HepG2 (cell line): ENCODE results near the gene RBBP8NL. TPM values are rescaled to one million over a fixed set of nuclear protein-coding genes. Genes with fewer than 3 reads are reported as not detected.

ENCODE experiments used
- ATAC-seq: fragments of 200-7000 bp; cut with Tn5 transposase; 3 replicates; pipeline ENCODE4 v1.9.1; 2020; ENCODE audit warnings: mild to moderate bottlenecking, moderate library complexity
- BruUV-seq: library from RNA; stranded (reverse); fragments of 400-500 nt; replicated peaks from 2 replicates; lab custom pipeline; 2021; lab: Mats Ljungman, UMichigan
- CTCF ChIA-PET: fragments of 300-600 bp; formaldehyde crosslinking; extraction: SDS; loops from one replicate; lab custom pipeline; 2021; ENCODE audit warnings: low total read pairs, inconsistent platforms, low intra/inter-chr PET ratio; lab: Yijun Ruan, JAX
- POLR2A ChIA-PET: fragments of 350-600 bp; sonication (Branson Sonifier 250); formaldehyde crosslinking; loops from one replicate; lab custom pipeline; 2020; ENCODE audit warnings: antibody characterized with exemption, inconsistent platforms; lab: Yijun Ruan, JAX
- DNase-seq: peaks from one replicate; pipeline ENCODE4 v3.0.0-alpha.2; 2015; ENCODE audit warnings: low spot score
- FAIRE-seq: peaks from 3 replicates; lab custom pipeline; 2011; peaks lifted over from hg19 to GRCh38; lab: Jason Lieb, UNC
- H2AFZ ChIP-seq: one replicate; pipeline ENCODE4 v1.6.1; 2011; ENCODE audit warnings: low read length, inconsistent platforms
- H3K27ac ChIP-seq: fragments of 300-600 bp; 3 replicates; pipeline ENCODE4 v1.8.0; 2011; ENCODE audit warnings: mixed run types, mild to moderate bottlenecking, mixed read lengths, low read length, inconsistent platforms; ENCODE audit not compliant: insufficient read depth; ENCODE audit errors: extremely low read length
- H3K27me3 ChIP-seq, 2 experiments: fragments of 200-600 bp in 1 of 2; 2 replicates in 1 of 2; 3 replicates in 1 of 2; pipeline versions ENCODE4 v1.6.0 to v1.8.0; 2011; ENCODE audit warnings: low read length in 2 of 2, mild to moderate bottlenecking in 2 of 2, moderate library complexity in 2 of 2, inconsistent platforms in 1 of 2; ENCODE audit not compliant: insufficient read depth in 2 of 2, control insufficient read depth in 1 of 2
- H3K36me3 ChIP-seq, 2 experiments: fragments of 200-600 bp in 1 of 2; replicated peaks in 1 of 2; 2 replicates in 1 of 2; 3 replicates in 1 of 2; pipeline versions ENCODE4 v1.5.1 to v1.8.0; 2011; ENCODE audit warnings: low read length in 2 of 2, inconsistent platforms in 1 of 2; ENCODE audit not compliant: insufficient read depth in 2 of 2, control insufficient read depth in 1 of 2
- H3K4me1 ChIP-seq: 2 replicates; pipeline ENCODE4 v1.5.1; 2012; ENCODE audit warnings: low read length, inconsistent platforms; ENCODE audit not compliant: insufficient read depth
- H3K4me2 ChIP-seq: 2 replicates; pipeline ENCODE4 v1.6.0; 2011; ENCODE audit warnings: low read depth, low read length, inconsistent platforms
- H3K4me3 ChIP-seq, 3 experiments: fragments of 200-600 bp in 1 of 3; sonication (generic), shearing (Covaris generic) in 1 of 3; replicated peaks in 1 of 3; 2 replicates each; pipeline ENCODE4 v1.5.1; 2011 to 2016; ENCODE audit warnings: low read length in 3 of 3, inconsistent platforms in 2 of 3, low read depth in 2 of 3, mild to moderate bottlenecking in 2 of 3, control low read depth in 1 of 3, mixed read lengths in 1 of 3; ENCODE audit not compliant: insufficient read depth in 1 of 3
- H3K79me2 ChIP-seq: one replicate; pipeline ENCODE4 v1.6.1; 2011; ENCODE audit warnings: low read length, inconsistent platforms; ENCODE audit not compliant: insufficient read depth
- H3K9ac ChIP-seq: 2 replicates; pipeline ENCODE4 v1.6.0; 2011; ENCODE audit warnings: mild to moderate bottlenecking, low read depth, low read length, inconsistent platforms; ENCODE audit not compliant: insufficient read depth
- H3K9me3 ChIP-seq: 2 replicates; pipeline ENCODE4 v1.5.1; 2012; ENCODE audit warnings: mild to moderate bottlenecking, low read length
- H4K20me1 ChIP-seq: 2 replicates; pipeline ENCODE4 v1.6.0; 2011; ENCODE audit warnings: inconsistent platforms, mild to moderate bottlenecking, low read length, moderate library complexity; ENCODE audit not compliant: insufficient read depth
- BORCS8-MEF2B ChIP-seq: sonication (generic); formaldehyde crosslinking; IDR thresholded peaks from 2 replicates; pipeline ENCODE4 v1.8.0; 2022; ENCODE audit warnings: mild to moderate bottlenecking, missing genetic modification reagents
- CCAR2 ChIP-seq: fragments of 200-400 bp; formaldehyde crosslinking; optimal IDR thresholded peaks from 2 replicates; pipeline ENCODE3; 2018; ENCODE audit warnings: low read depth, mild to moderate bottlenecking, low read length, moderate library complexity
- HMG20B ChIP-seq: conservative IDR thresholded peaks from 2 replicates; pipeline ENCODE4 v1.6.1; 2016; ENCODE audit warnings: missing genetic modification reagents, missing compliant biosample characterization
- HNF4G ChIP-seq, 2 experiments: sonication (generic) in 1 of 2; formaldehyde crosslinking in 1 of 2; IDR thresholded peaks; 2 replicates each; pipeline versions ENCODE4 v1.4.0 to v1.6.1; 2011 to 2020; ENCODE audit warnings: borderline replicate concordance in 2 of 2, low read depth in 2 of 2, mild to moderate bottlenecking in 2 of 2, low read length in 1 of 2, missing genetic modification reagents in 1 of 2, moderate library complexity in 1 of 2
- KAT2B ChIP-seq: fragments of 150-350 bp; IDR thresholded peaks from 2 replicates; pipeline ENCODE4 v1.6.1; 2014; ENCODE audit warnings: low read depth, low read length, borderline replicate concordance
- NR3C1 ChIP-seq: sonication (generic); formaldehyde crosslinking; IDR thresholded peaks from 2 replicates; pipeline ENCODE4 v1.4.0; 2020; ENCODE audit warnings: missing genetic modification reagents
- ONECUT2 ChIP-seq: sonication (generic); formaldehyde crosslinking; IDR thresholded peaks from 2 replicates; pipeline ENCODE4 v1.4.0; 2020; ENCODE audit warnings: missing genetic modification reagents
- REPIN1 ChIP-seq: sonication (generic); formaldehyde crosslinking; IDR thresholded peaks from 2 replicates; pipeline ENCODE4 v1.8.0; 2022; ENCODE audit warnings: missing genetic modification reagents, low read depth, mild to moderate bottlenecking, borderline replicate concordance
- ZNF83 ChIP-seq: sonication (generic); formaldehyde crosslinking; IDR thresholded peaks from 2 replicates; pipeline ENCODE4 v1.4.0; 2020; ENCODE audit warnings: missing genetic modification reagents, mild to moderate bottlenecking, borderline replicate concordance
- ZSCAN25 ChIP-seq: sonication (generic); formaldehyde crosslinking; IDR thresholded peaks from 2 replicates; pipeline ENCODE4 v1.8.0; 2022; ENCODE audit warnings: mild to moderate bottlenecking, missing genetic modification reagents
- WGBS: methylation state at CpG from one replicate; pipeline ENCODE4 v1.1.6; 2017; ENCODE audit warnings: low lambda C conversion rate; 5-methylcytosine and 5-hydroxymethylcytosine counted together
- in situ Hi-C: cut with HindIII; loops from 2 replicates; pipeline ENCODE4 v1.10.0; 2017; ENCODE audit warnings: low pct_unique_long_range_greater_than_20kb; ENCODE audit not compliant: extremely low pct_ligation_motif_present
- intact Hi-C: fragments of 100-400 bp; cut with micrococcal nuclease; formaldehyde crosslinking; loops from one replicate; pipeline ENCODE4 v1.10.0; 2022; ENCODE audit not compliant: unreplicated experiment
- polyA plus RNA-seq, 8 experiments: library from polyadenylated mRNA; depleted of rRNA in 3 of 8; stranded (reverse) in 7 of 8; unstranded in 1 of 8; fragments of >200 nt; fragmentation: Illumina TruSeq in 4 of 8; extraction: Trizol in 4 of 8; gene quantifications; 2 replicates each; pipeline versions ENCODE4 v1.2.1 to v1.2.3, GENCODE V29; 2011 to 2016; ENCODE audit warnings: low read depth in 4 of 8, missing spikeins in 1 of 8, mixed read lengths in 1 of 8; ENCODE audit not compliant: insufficient read depth in 1 of 8
- total RNA-seq, 5 experiments: library from RNA; depleted of rRNA; stranded (reverse); fragments of >200 nt; fragmentation: Illumina TruSeq; extraction: Trizol; gene quantifications; 2 replicates each; pipeline ENCODE4 v1.2.3, GENCODE V29; 2016; ENCODE audit warnings: low read depth in 1 of 5
- TF ChIP-seq, protein P1 (sequence below): sonication (generic); formaldehyde crosslinking; IDR thresholded peaks from 2 replicates; pipeline ENCODE4 v1.4.0; 2020; ENCODE audit warnings: missing genetic modification reagents
- TF ChIP-seq, protein P2 (sequence below): sonication (generic); formaldehyde crosslinking; IDR thresholded peaks from 2 replicates; pipeline ENCODE4 v1.8.1; 2022; ENCODE audit warnings: low read depth, mild to moderate bottlenecking, missing genetic modification reagents
- TF ChIP-seq, protein P3 (sequence below): IDR thresholded peaks from 2 replicates; pipeline ENCODE4 v1.6.1; 2016

Gene RBBP8NL
- total and polyA plus RNA-seq, 2 of the 13 experiments (the other 11 are each of a cell fraction or from before 2014, with no cell fraction given), result 0.69 to 0.86 TPM

DNA sequence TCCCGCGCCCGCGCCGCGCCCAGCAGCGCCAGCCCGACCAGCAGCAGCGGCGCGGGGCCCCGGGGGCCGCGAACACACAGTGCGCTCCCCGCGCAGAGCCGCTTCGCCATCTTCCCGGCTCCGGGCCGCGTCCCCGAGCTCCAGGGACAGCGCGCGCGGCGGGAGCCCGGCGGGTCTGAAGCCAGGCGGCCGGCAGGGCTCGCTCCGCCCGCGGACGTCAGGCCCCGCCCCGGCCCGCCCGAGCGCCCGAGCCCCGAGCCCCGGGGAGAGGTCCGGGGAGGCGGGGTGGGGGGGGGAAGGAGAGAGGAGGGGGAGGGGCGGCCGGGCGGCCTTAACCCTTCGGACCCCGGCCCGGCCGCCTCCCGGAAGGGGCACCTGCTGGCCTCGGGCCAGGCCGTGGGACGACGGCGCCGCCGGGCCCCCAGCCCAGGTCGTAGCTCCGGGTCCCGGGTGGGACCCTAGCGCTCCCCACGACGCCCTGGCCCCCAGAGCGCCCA is 60.2 kb downstream of the RBBP8NL start, which contains the start of gene LAMA5:
Gene LAMA5 (minus strand): TSS at position 177 of the 497 bp plus-strand sequence. CDS start 67 bp downstream, at position 110.
- POLR2A ChIA-PET, result interaction anchor here (0.9 to 10.1 kb wide), 14 partner anchors 10 to 300 kb away, joined by 3 to 187 read pairs (median 19); partner anchors contain the start of genes ADRM1 and RPS21
- CTCF ChIA-PET, result interaction anchor here (2.0 to 2.5 kb wide), 2 partner anchors 9 to 65 kb away, joined by 8 to 10 read pairs; partner anchors contain the start of gene ADRM1
- peak; percentile 44; the same call in 1 of the 2 replicates for TF ChIP-seq HNF4G (IDR thresholded peaks at IDR 0.05; ENCODE audit: borderline replicate concordance, low read depth, low read length)
- TF ChIP-seq HNF4G (CRISPR knock-in tag; IDR thresholded peaks at IDR 0.05; ENCODE audit: borderline replicate concordance, low read depth), result no peak
- TF ChIP-seq KAT2B, result no peak
- no peak for TF ChIP-seq ZSCAN25 (CRISPR knock-in tag)
- 0 out of 2 replicates have a peak, but pooled peaks have one; percentile 61 for TF ChIP-seq REPIN1
- TF ChIP-seq ZNF83 (CRISPR knock-in tag), result no peak; the same call in 1 of the 2 replicates
- TF ChIP-seq, protein P1, sequence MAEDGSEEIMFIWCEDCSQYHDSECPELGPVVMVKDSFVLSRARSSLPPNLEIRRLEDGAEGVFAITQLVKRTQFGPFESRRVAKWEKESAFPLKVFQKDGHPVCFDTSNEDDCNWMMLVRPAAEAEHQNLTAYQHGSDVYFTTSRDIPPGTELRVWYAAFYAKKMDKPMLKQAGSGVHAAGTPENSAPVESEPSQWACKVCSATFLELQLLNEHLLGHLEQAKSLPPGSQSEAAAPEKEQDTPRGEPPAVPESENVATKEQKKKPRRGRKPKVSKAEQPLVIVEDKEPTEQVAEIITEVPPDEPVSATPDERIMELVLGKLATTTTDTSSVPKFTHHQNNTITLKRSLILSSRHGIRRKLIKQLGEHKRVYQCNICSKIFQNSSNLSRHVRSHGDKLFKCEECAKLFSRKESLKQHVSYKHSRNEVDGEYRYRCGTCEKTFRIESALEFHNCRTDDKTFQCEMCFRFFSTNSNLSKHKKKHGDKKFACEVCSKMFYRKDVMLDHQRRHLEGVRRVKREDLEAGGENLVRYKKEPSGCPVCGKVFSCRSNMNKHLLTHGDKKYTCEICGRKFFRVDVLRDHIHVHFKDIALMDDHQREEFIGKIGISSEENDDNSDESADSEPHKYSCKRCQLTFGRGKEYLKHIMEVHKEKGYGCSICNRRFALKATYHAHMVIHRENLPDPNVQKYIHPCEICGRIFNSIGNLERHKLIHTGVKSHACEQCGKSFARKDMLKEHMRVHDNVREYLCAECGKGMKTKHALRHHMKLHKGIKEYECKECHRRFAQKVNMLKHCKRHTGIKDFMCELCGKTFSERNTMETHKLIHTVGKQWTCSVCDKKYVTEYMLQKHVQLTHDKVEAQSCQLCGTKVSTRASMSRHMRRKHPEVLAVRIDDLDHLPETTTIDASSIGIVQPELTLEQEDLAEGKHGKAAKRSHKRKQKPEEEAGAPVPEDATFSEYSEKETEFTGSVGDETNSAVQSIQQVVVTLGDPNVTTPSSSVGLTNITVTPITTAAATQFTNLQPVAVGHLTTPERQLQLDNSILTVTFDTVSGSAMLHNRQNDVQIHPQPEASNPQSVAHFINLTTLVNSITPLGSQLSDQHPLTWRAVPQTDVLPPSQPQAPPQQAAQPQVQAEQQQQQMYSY (CRISPR knock-in tag), result 0 out of 2 replicates have a peak, but pooled peaks have one; percentile 7
- no peak; the same call in 1 of the 2 replicates for TF ChIP-seq BORCS8-MEF2B (CRISPR knock-in tag)
- no peak for TF ChIP-seq NR3C1 (CRISPR knock-in tag)
- TF ChIP-seq, protein P2, sequence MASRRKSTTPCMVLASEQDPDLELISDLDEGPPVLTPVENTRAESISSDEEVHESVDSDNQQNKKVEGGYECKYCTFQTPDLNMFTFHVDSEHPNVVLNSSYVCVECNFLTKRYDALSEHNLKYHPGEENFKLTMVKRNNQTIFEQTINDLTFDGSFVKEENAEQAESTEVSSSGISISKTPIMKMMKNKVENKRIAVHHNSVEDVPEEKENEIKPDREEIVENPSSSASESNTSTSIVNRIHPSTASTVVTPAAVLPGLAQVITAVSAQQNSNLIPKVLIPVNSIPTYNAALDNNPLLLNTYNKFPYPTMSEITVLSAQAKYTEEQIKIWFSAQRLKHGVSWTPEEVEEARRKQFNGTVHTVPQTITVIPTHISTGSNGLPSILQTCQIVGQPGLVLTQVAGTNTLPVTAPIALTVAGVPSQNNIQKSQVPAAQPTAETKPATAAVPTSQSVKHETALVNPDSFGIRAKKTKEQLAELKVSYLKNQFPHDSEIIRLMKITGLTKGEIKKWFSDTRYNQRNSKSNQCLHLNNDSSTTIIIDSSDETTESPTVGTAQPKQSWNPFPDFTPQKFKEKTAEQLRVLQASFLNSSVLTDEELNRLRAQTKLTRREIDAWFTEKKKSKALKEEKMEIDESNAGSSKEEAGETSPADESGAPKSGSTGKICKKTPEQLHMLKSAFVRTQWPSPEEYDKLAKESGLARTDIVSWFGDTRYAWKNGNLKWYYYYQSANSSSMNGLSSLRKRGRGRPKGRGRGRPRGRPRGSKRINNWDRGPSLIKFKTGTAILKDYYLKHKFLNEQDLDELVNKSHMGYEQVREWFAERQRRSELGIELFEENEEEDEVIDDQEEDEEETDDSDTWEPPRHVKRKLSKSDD (CRISPR knock-in tag), result no peak
- no peak for TF ChIP-seq ONECUT2 (CRISPR knock-in tag)
- no peak for TF ChIP-seq CCAR2
- no peak for TF ChIP-seq HMG20B (CRISPR knock-in tag)
- TF ChIP-seq, protein P3, sequence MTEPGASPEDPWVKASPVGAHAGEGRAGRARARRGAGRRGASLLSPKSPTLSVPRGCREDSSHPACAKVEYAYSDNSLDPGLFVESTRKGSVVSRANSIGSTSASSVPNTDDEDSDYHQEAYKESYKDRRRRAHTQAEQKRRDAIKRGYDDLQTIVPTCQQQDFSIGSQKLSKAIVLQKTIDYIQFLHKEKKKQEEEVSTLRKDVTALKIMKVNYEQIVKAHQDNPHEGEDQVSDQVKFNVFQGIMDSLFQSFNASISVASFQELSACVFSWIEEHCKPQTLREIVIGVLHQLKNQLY, result no peak

More for the DNA sequence above, 60.2 kb downstream of the RBBP8NL start, which contains the start of gene LAMA5:
- H3K9me3 ChIP-seq, result no peaks in the 10 kb centered on the region
- H3K4me1 ChIP-seq, result peaks cover 84% of the 10 kb centered on the region
- H3K27ac ChIP-seq, result peak within 1 kb of the TSS; percentile 95
- BruUV-seq, result no TSS peak
- no peak within 1 kb of the TSS for H2AFZ ChIP-seq
- in situ Hi-C loops, result loop anchor here (5.0 kb wide), 1 partner anchor 65 kb away; the partner anchor contains the start of gene ADRM1
- peak within 1 kb of the TSS; percentile 99 for H3K4me2 ChIP-seq
- H3K9ac ChIP-seq, result peak within 1 kb of the TSS; percentile 90
- peaks cover 25% of the 10 kb centered on the region for H4K20me1 ChIP-seq
- intact Hi-C loops, result loop anchor here (10.0 kb wide), 1 partner anchor 1598 kb away; the partner anchor contains the start of gene ZNF512B
- H3K27me3 ChIP-seq, result no peaks in the 10 kb centered on the region
- DNase-seq (peak; percentile 55), FAIRE-seq (no peak), ATAC-seq (peak; percentile 29)
- peaks cover 35% of the 10 kb centered on the region for H3K79me2 ChIP-seq
- H3K4me3 ChIP-seq, result peak within 1 kb of the TSS; percentile 76 to 95 (median 91)
- WGBS, result 2% methylated on average over 46 of the region's 70 CpGs
- H3K36me3 ChIP-seq, result peaks cover 4 to 6% of the 10 kb centered on the region in 2 experiments; a peak in 2 of 5 replicates
